H1 (cell line): ENCODE results near the gene C2CD5. TPM values are rescaled to one million over a fixed set of nuclear protein-coding genes. Genes with fewer than 3 reads are reported as not detected.

Experiments
- BACH1 ChIP-seq: IDR thresholded peaks from 2 replicates; pipeline ENCODE4 v1.6.1; 2012; ENCODE audit warnings: low read length, improper control_type of control experiment
- CBX5 ChIP-seq: fragments of 300-800, 300-1000 bp; sonication (generic); IDR thresholded peaks from 2 replicates; pipeline ENCODE4 v1.7.1; 2016; ENCODE audit warnings: antibody characterized with exemption, low read length, low read depth
- CBX8 ChIP-seq: fragments of 300-800, 300-1000 bp; sonication (generic); IDR thresholded peaks from 2 replicates; pipeline ENCODE4 v1.7.1; 2016; ENCODE audit warnings: low read depth, low read length, borderline replicate concordance
- CHD7 ChIP-seq: fragments of 300-600 bp; sonication (generic); IDR thresholded peaks from 2 replicates; pipeline ENCODE4 v1.7.1; 2012; ENCODE audit warnings: low read length, moderate library complexity, mild to moderate bottlenecking, inconsistent platforms; ENCODE audit not compliant: insufficient replicate concordance
- CTBP2 ChIP-seq: IDR thresholded peaks from 2 replicates; pipeline ENCODE4 v1.7.0; 2011; ENCODE audit warnings: borderline replicate concordance, mild to moderate bottlenecking, moderate library complexity, mixed read lengths, low read length; ENCODE audit not compliant: insufficient read depth, insufficient read length
- EP300 ChIP-seq, 2 experiments: IDR thresholded peaks; 1 replicate in 1 of 2; 2 replicates in 1 of 2; pipeline ENCODE4 v1.6.1; 2011 to 2012; ENCODE audit warnings: low read depth in 2 of 2, low read length in 2 of 2, mild to moderate bottlenecking in 2 of 2, borderline replicate concordance in 1 of 2, inconsistent platforms in 1 of 2, moderate library complexity in 1 of 2
- FOSL1 ChIP-seq: IDR thresholded peaks from 2 replicates; pipeline ENCODE4 v1.6.1; 2011; ENCODE audit warnings: mild to moderate bottlenecking, low read depth, low read length, moderate library complexity; ENCODE audit not compliant: insufficient read depth
- MAX ChIP-seq: IDR thresholded peaks from 2 replicates; pipeline ENCODE4 v1.6.1; 2012; ENCODE audit warnings: inconsistent platforms
- RNF2 ChIP-seq: fragments of 200-900, 300-1000 bp; sonication (generic); IDR thresholded peaks from 2 replicates; pipeline ENCODE4 v1.7.1; 2016; ENCODE audit warnings: borderline replicate concordance, low read depth, mild to moderate bottlenecking, antibody characterized with exemption, low read length; ENCODE audit not compliant: poor library complexity, severe bottlenecking; ENCODE audit errors: missing control alignments
- polyA plus RNA-seq, 7 experiments: library from polyadenylated mRNA; depleted of rRNA in 3 of 7; stranded (reverse) in 5 of 7; unstranded in 2 of 7; fragments of >200 nt in 5 of 7; fragments of 200-250 nt in 2 of 7; gene quantifications; 1 replicate in 5 of 7; 2 replicates in 1 of 7; 4 replicates in 1 of 7; pipeline versions ENCODE4 v1.2.1 to v1.2.3, GENCODE V29; 2011 to 2013; ENCODE audit warnings: missing spikeins in 2 of 7, mixed read lengths in 2 of 7
- total RNA-seq: library from RNA; stranded (reverse); fragmentation: NEBNext Ultra II Directional; extraction: Animal tissue kit (Norgen Biotek cat#: 25700); gene quantifications from 2 replicates; pipeline ENCODE4 v1.2.1, GENCODE V29; 2021

C2CD5 gene
- total and polyA plus RNA-seq, 2 of the 8 experiments (the other 6 are each of a cell fraction or from before 2014, with no cell fraction given) = 21.9 to 45.9 TPM

DNA sequence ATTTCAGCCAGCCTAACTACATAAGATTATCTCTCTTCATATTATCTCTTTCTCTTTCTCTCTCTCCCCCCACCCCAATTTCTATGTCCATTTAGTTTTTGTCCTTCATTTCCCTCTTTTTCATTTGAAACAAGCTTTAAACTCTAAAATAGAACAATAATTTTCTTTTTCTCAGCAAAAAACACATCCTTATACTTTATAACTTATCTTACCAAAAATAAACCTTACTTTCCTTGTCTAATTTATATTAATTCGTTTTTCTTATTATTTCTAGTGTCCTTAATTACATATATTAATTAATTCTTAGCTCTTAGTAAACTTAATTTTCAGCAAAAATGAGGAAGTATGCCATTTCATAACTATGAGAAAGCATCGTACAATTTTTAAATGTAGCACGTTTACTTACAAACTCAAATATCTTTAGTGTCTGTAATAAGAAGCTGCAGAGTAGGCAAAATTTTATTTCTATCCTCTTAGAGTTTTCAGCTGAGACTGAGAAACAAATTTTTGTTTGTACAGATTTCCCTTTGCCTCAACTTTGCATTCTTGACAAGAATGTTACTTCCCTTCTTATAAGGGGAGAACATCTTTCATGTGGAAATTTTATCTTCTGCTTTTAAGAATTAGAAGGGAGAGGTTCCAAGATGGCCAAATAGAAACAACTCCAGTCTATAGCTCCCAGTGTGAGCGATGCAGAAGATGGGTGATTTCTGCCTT, 144.7 kb downstream of the C2CD5 start (continued):
- TF ChIP-seq CHD7 (no peak), CBX5 (no peak), CTBP2 (no peak), EP300 (IDR thresholded peaks at IDR 0.05; ENCODE audit: borderline replicate concordance in 1 of 2, low read depth in 2 of 2, low read length in 2 of 2) (no peak), RNF2 (no peak), FOSL1 (no peak), MAX (no peak), BACH1 (no peak), CBX8 (no peak)
